Measurements from ENCODE around the gene GNAQ.

DNA sequence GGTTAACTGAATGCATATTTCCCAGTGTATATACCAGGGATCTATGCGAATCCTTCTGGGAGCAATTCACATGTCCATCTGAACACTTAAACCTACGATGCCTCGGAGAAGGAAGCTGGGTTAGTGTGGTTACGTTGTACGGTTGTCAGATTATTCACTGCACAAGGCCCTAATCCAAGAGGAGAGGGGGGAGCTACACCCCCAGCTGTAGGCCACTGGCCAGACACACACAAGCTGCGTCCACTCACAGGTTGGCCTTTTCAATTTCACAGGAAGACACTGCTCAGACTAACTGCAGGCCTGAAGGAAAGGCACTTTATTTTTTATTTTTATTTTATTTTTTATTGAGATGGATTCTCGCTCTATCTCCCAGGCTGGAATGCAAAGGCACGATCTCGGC, 199.0 kb downstream of the GNAQ start:
- TF ChIP-seq GATA2 (IDR thresholded peaks at IDR 0.05; ENCODE audit: low read depth, low read length): no peak
- TF ChIP-seq GATA3 (IDR thresholded peaks at IDR 0.05; ENCODE audit: low read depth, low read length): no peak

Data from SH-SY5Y (cell line).